Suppressor macrophage treated with lipopolysaccharide for 4 hours (primary cell): Measurements from ENCODE around the gene RAB3IL1.

Experiments
- DNase-seq: peaks from one replicate; pipeline ENCODE4 v3.0.0-alpha.2; 2020

Gene RAB3IL1

GRCh38 chr11:61903845-61904244, 13.5 kb downstream of the RAB3IL1 start:
- no peak for DNase-seq

DNA sequence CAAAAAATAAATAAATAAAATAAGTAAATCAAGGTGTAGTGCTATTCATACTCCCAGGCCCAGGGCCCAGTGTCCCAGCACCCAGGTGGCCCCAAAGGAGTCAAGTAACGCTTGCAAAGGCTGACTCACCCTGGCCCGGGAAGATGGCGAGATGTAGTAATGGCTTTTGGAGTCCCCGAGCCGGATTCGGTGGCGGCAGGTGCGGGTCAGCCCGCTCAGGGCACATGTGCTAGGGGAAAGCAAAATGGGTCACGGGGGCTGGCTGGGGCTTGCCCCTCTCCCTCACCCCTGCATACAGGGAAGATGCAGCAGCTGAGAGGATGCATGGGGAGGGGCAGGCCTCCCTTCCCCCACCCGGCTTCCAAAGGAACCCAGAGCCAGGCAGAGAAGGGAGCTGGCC, 15.1 kb downstream of the RAB3IL1 start:
- DNase-seq: no peak

DNA sequence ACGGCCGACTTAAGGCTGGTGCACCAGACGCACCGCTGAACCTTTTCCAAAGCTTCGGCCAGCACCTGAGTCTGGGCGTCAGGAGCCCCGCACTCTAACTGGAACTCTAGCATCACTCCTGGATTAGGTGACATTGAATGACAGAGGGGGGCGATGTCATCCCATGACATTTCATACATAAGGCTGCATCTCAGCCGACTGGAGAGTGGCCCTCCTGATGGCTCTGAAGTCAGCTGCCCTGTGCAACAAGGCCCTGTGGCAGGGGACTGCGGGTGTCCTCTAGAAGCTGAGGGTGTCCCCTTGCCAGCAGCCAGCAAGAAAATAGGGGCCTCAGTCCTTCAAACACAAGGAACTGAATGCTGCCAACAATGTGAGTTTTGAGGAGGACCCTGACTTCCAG, 16.0 kb downstream of the RAB3IL1 start:
- DNase-seq: no peak

- DNase-seq: no peak
These were observed 17.1 kb downstream of the RAB3IL1 start for GRCh38 chr11:61900251-61900650.

GRCh38 chr11:61899146-61899841, 18.1 kb downstream of the RAB3IL1 start:
- DNase-seq: peak; percentile 91

- DNase-seq: no peak
These were observed 19.2 kb downstream of the RAB3IL1 start for GRCh38 chr11:61898247-61898582.

DNA sequence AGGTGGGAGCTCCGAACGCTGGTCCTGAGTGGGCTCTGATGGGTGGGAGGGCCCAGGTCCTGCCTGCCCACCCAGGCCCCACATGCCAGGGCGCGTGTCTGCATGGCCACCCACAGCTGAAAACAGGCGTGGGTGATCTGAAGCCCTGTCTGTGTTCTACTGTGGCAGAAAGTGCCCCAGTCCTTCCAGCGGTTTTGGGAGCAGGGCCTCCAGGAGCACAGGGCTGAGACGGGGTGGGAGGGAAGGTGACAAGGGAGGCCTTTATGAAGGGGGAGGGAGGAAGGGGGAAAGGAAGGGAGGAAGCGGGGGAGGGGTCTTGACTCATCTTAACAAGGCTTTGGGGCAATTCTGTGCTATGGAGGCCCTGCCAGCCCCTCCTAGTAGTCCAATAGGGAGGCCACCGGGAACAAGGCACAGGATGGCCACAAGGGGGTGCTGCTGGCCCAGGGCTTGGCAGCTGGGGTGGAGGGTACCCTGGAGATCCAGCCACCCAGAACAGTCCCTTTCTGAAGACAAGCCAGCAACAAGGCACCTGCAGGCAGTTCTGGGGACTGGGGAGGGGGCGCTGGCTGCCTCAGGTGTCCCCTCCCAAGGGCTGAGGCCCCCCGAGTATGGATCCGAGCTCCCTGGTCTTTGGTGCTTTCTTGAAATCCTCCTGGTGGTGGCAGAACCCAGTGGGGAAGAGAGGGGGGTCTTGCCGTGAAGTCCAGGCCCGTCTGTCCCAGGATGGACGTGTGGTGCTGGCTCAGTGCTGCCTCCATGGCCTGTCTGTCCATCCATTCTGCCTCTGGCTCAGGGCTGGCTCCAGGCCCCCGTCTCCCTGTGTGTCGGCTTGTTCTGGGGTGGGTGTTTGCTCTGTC, 19.7 kb downstream of the RAB3IL1 start:
- peak; percentile 83 for DNase-seq

DNA sequence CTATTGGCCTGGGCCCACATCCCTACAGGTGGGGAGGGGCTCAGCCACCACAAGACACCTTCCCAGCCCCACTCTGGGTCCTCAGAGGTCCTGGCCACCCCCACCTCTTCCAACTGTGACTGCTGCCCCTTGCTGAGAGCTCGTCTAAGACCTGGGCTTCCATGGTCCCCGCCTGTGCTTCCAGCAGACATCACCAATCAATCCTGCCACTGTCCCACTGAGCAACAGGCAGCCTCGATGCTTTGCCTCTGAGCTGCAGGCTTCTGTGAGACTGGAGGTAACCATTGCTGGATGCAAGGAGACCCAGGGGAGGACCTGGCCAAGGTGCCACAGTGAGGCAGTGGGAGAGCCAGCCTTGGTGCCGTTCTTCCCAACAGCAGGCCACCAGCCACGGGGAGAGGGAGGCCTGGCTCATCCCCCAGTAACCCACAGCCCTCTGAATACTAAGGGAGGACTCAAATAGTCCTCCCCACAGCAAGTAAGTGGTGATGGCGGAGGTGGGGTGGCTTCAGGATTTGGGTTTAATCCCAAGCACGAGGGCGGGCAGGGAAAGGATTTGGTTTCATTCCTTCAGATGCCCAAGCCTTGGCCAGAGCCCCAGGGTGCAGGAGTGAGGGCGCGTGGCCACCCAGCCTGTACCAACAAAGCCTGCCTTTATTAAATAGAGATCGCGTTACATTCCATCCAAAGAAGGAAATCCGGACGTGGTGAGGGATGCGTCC, 20.5 kb downstream of the RAB3IL1 start:
- no peak for DNase-seq

DNA sequence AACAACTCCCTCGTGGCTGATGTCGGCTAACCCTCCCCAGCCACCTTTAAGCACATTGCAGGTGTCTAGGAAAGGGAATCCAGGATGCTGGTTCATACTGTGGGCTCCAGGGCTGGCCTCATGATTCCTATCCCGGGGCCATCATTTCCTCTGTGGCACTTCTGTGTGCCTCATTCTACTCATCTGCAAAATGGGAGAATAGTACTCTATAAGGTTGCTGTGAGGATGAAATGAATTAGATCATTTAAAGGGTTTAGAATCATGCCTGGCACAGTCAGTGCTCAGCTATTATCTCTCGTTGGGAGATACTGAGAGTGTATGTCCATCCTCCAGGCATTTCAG, 21.7 kb downstream of the RAB3IL1 start:
- DNase-seq: no peak

DNA sequence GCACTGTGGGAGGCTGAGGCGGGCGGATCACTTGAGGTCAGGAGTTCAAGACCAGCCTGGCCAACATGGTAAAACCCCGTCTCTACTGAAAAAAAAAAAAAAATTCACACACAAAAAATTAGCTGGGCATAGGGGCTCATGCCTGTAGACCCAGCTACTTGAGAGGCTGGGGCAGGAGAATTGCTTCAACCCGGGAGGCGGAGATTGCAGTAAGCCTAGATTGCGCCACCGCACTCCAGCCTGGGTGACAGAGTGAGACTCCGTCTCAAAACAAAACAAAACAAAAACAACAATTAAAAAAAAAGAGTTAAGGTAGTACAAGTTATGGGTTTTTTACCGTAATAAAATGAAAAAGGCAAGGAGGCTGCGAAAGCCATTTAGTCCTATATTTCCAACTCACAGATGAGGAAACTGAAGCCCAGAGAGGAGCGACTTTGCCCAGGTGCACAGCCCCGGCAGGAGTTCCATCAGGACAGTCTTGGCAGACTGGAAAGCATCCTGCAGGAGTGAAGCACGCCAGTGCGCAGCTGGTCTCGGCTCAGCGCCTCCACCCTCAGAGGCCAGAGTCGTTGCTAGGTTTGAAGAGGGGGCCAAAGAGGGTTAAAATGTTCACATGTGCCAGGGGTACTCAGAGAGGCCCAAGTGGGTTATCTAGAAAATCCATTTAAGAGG, 22.2 kb downstream of the RAB3IL1 start:
- peak; percentile 26 for DNase-seq

- DNase-seq: peak; percentile 26
These were observed 23.4 kb downstream of the RAB3IL1 start for GRCh38 chr11:61893981-61894380.

- no peak for DNase-seq
These were observed 25.3 kb downstream of the RAB3IL1 start for GRCh38 chr11:61892085-61892370.

GRCh38 chr11:61891331-61892084, 25.9 kb downstream of the RAB3IL1 start, which contains the start of gene FADS3:
FADS3 (minus strand) TSS chr11:61891545; CDS start chr11:61891381, 164 bp downstream.
- DNase-seq: peak; percentile 78

DNA sequence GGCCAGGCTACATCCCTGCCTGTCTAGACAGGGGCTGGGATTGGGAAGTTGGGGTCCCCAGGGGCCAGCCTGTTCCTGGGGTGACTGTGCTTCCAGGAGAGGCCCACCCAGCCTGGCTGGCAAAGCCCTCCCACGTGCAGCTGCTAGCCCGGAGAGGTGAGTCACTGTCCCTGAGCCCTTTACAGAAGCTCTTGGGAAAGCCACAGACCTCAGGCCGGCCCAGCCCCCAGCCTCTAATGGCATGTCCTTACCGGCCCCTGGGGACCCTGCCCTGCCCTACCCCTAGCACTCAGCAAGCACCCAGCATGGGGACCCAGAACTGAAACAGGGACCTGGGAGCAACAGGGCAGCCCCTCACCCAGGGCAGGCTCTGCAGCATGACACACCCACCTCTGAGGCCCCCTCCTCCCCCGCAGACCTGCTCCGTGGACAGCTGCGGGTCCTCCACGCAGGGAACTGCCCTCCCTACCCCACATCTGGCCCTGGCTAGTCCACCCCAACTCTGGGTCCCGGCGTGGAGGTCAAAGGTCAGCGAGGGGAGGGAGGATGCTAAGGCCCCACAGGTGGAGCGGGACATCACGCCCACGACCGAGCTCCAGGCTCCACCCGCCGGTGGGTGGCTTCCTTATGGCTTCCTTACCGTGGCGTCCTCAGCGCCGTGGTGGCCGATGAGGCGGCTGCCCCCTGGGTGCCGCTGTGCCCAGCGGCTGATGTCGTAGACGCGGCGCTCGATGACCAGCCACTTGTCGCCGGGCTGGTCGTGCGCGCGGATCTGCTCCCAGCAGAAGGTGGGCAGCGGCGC, 26.6 kb downstream of the RAB3IL1 start:
- DNase-seq: peak; percentile 67

GRCh38 chr11:61889831-61890230, 27.5 kb downstream of the RAB3IL1 start:
- no peak for DNase-seq

DNA sequence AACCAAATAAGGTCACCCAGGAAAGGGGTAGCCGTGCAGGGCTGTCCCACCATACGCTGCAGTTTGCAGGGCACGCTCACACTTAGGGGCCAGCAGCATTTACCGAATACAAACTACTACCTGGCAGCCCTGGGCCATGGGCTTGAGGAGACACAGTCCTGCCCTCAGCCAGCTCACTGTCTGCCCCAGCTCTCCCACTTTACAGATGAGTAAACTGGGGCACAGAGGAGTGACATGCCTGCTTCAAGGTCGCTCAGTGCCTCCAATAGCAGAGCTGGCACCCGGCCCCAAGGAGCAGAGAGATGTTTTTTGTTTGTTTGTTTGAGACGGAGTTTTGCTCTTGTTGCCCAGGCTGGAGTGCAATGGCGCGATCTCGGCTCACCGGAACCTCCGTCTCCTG, 28.8 kb downstream of the RAB3IL1 start:
- DNase-seq: no peak

GRCh38 chr11:61887839-61888494, 29.4 kb downstream of the RAB3IL1 start:
- no peak for DNase-seq

- DNase-seq: no peak
These were observed 30.7 kb downstream of the RAB3IL1 start for GRCh38 chr11:61886643-61887042.

DNA sequence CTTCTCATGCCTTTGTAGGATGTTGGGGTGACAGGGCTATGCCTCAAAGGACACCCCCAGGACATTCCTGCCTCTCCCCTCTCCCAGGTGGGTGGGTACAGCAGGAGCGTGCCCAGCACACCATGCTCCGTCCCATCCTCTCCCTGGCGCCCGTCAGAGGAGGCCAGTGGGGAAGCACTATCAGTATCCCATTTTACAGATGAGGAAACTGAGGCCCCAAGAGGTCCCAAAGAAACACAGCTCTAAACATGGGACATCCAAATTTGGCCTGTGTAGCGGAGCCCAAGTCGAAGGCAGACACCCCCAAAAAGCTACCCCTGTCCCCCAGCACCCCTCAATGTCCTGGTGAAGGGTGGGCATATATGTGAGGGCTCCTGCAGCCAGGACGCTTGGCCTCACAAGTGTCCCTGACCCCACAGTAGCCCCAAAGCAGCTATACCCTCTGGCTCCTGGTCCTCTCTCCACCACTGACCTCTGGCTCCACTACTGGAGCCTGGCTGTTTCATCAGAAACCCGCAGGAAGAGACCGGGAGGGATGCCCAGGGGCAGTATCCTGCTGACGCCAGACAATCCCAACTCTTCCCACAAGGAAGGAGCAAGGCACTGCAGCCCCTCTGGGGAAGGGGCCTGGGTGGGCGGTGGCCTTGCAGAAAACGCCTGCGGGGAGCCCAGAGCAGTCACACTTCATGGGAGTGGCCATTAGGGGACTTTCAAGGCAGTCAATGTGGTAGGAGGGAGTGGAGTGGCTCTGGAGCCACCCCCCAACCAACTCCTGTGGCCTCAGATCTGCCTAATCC, 31.4 kb downstream of the RAB3IL1 start:
- no peak for DNase-seq

- no peak for DNase-seq
These were observed 32.1 kb downstream of the RAB3IL1 start for GRCh38 chr11:61885166-61885778.
